ENCODE data around the gene PRPF38B.
"Not testable (repeated sequence)": the region's sequence is repeated elsewhere in the genome, so short reads cannot be mapped to it uniquely, and the experiment has no call there.

PRPF38B gene, protein sequence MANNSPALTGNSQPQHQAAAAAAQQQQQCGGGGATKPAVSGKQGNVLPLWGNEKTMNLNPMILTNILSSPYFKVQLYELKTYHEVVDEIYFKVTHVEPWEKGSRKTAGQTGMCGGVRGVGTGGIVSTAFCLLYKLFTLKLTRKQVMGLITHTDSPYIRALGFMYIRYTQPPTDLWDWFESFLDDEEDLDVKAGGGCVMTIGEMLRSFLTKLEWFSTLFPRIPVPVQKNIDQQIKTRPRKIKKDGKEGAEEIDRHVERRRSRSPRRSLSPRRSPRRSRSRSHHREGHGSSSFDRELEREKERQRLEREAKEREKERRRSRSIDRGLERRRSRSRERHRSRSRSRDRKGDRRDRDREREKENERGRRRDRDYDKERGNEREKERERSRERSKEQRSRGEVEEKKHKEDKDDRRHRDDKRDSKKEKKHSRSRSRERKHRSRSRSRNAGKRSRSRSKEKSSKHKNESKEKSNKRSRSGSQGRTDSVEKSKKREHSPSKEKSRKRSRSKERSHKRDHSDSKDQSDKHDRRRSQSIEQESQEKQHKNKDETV

DNA sequence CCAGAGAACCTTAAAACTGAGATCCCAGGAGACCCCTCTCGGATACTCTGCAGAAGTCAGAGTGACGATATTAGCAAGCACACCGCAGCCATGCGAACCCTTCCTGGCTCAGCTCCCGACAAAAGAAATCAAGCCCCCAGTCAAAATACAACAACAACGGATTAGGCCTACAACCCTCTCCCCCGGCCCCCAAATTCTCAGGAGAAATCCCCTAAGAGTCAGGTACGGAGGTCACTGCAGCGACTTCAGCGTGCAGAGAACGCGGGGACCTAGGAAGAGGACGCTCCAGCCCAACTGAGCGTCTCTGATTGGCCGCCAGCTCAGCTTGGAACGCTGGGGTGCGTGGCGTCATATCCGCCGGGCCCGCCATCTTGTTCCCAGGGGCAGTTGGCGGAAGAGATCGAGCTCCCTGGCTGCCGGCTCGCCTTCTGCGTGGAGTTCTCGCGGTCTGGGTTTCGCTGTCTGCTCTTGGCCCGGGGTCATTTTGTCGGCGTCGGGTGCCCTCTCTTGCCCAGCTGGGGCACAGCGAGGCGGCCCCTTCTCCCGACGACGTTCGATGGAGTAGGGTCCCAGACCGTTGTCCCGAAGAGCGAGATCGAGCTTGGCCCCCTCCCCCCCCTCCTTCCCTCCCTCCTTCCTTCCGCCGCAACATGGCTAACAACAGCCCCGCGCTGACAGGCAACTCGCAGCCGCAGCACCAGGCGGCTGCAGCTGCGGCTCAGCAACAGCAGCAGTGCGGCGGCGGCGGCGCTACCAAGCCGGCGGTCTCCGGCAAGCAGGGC is at the start of gene PRPF38B:
Gene PRPF38B (plus strand): TSS at position 369 of the 782 bp plus-strand sequence. CDS start 282 bp downstream, at position 651.
- DNase-seq: peak; percentile 24 to 84

DNA sequence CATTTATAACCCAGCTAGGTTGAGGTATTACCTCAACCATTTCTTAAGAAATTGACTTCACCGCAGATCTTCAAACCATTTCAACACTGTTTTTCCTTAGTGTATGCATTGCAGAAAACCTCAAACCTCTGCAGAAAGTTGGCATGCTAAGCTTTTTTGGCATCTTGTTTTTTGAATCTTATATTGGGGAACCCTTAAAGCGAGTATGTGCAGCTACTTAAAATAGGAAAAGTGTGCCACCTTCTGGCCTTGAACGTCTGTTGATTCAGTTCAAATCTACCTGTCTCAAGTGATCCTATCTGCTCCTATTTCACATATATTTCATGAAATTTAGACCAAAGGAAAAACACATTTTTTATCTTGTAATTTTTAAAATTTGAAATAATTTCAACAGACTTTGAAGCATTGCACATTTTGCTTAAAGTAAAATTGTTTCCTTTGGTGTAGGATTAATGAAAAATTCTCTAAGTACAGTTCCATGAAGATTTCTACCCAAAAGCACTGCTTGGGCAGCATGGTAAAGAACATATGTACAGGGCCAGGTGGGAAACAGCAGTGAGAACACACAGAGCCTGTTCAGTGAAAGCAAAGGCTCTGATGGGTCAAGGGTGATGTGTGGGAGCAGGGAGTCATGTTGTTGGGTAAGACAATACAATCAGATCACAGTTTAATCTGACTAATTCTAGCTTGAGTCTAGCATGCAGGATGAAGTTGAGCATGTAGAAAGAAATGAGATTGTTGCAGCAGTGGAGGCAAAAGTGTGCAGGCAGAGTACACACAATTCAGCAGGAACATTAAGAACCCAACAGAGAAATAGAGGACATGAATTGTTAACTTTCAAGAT is 48.4 kb upstream of the PRPF38B start:
- peak in 1 of 2 experiments; percentile 48 for DNase-seq

DNA sequence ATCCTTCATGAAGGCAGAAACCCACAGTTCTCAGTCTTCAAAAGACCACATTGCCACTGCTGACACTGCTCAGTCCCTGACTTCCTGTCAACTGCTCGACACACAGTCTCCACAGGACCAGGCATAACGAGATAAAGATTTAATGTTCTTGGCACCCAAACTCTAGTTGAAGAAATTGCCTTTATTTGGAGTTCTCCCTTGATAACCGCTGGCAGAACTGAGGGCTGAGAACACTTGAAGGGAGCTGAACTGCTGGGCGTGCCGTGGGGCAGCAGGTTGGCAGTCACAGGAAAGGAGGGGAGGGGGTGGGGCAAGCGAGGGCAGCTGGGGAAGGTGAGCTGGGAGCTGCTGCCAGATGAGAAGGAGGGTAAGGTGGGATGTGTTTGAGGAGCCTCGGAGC is 47.1 kb upstream of the PRPF38B start:
- DNase-seq: no peak

DNA sequence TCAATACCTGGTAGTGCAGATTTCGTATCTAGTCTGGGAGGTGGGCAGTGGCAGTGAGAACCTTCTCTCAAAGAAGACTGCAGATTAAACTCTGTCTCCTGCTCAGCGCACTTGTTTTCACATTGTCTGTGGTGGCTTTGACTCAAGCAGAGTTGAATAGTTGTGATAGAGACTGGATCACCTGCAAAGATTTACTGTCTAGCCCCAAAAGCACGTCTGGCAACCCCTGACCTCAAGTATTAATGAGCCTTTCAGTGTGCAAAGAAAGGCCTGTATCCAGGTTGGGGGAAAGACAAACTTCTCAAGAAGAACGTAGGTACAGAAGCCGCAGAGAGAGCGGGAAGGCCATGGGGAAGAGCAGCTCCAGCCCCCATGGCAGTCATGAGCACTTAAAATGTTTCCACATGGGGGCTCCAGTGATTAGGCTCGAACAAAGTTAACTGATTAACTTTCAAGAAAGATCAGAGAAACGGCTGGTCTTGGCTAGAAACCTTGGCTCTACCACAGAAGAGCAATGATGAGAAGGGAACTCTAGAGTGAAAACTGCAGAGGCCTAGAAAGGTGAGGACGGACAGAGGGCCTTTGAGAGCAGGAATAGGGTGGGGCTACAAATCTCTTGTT is 46.4 kb upstream of the PRPF38B start:
- no peak for DNase-seq

DNA sequence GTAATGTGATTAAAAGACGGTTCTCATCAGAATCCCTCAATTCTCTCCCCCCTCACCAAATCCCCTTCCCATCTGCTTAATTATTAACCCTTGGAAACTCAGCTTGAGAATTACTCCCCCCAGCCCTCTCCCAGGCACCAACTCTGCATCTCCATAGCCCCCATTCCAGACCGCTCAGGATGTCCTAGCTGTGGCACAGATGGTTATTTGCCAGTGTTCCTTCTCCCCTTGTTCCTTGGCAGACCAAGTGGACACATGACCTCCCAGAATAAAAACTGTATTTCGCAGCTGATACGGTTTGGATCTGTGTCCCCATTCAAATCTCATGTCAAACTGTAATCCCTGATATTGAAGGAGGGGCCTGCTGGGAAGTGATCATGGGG is 45.9 kb upstream of the PRPF38B start:
- DNase-seq: no peak

DNA sequence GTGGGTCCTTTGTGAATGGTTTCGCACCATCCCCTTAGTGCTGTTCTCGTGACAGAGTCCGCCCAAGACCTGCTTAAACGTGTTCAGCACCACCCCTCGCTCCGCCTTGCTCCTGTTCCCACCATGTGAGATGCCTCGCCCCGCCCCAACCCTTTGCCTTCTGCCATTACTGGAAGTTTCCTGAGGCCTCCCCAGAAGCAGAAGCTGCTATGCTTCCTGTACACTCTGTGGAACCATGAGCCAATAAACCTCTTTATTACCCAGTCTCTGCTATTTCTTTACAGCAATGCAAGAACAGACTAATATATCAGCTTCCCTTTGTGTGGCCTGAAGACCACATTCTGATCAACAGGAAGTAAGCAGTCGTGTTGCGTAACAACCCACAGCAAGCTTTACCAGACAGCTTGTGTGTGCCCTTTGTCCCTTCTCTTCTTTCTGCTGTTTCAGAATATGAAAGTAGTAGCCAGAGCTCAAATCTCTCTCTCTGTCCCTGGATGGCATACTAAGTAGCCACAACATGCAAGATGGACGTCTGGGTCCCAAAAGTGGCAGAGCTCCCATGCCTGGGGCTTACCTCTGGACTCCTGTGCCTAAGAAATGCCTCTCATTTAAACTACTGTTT is 45.4 kb upstream of the PRPF38B start:
- no peak for DNase-seq

DNA sequence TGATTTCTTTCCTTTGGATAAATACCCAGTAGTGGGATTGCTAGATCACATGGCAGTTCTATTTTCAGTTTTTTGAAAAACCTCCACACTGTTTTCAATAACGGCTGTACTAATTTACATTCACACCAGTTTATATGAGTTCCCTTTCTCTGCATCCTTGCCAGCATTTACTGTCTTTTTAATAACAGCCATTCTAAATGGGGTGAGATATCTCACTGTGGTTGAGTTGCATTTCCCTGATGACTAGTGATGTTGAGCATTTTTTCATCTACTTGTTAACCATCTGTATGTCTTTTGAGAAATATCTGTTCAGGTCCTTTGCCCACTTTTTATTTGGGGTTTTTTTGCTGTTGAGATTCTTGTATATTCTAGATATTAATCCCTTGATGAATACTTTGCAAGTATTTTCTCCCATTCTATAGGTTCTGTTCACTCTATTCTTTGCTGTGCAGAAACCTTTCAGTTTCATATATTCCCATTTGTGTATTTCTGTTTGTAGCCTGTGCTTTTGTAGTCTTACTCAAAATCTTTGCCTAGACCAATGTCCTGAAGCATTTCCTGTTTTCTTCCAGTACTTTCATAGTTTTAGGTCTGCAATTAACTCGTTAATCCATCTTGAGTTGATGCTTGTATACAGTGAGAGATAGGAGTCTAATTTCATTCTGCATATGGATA is 38.5 kb upstream of the PRPF38B start:
- no peak for DNase-seq

DNA sequence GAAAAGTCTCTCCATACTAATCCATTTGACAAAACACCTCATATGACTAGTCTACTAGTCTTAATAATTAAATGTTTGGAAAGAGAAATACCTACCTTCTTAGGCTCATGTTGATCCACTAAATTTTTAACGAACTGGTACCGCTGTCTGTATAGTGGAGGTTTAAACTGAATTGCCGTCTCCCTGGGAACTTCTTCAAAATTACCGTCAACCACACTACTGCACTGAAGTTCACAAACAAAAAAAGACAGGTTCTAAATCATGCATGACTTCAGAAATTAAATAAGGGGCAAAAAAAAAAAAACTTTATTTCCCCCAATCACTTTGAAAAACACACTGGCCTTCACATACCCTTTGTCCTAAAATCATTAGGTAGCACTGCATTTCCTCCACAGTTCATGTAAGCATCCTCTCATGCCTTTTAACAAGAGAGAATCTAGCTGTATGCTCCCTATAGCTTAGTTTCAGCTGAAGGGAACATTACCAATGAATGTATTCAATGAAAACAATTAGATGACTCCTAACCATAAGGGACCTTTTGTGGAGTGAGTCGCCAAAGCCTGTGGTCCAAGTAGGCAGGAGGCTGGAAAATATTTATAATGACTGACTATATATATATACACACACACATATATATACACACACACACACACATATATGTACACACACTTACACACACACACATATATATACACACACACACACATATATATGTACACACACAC is 34.6 kb upstream of the PRPF38B start:
- no peak for DNase-seq

DNA sequence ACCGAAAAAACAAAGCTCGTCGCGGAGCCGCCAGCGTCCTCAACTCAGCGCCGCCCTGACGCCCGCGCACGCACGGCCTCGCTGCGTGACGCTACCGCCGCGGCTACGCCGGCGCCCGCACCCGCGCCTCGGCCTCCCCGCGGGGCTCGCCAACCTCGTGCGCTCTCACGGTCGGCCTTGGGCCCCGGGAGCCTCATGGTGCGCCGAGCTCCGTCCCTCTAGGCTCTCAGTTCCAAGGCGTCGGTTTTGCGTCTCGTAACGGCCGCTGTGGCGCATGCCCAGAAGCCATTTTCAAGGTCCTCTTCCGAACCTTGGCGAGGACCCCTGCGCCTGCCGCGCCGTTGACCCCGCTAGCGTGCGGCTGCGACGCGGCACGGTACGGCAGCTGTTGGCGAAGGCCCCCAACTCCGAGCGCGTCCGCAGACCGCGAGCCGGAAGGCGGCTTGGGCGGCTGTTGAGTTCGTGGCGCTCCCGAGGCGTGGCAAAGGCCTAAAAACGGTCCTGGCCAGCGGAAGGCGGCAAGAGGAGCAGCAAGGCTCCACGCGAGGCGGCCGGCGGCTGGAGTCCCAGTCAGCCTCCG is 31.0 kb upstream of the PRPF38B start, which contains the start of gene HENMT1:
Gene HENMT1 (minus strand): TSS at position 64 of the 580 bp plus-strand sequence. CDS start 1,209 bp downstream, outside the sequence.
- peak in 1 of 2 experiments; percentile 16 for DNase-seq

DNA sequence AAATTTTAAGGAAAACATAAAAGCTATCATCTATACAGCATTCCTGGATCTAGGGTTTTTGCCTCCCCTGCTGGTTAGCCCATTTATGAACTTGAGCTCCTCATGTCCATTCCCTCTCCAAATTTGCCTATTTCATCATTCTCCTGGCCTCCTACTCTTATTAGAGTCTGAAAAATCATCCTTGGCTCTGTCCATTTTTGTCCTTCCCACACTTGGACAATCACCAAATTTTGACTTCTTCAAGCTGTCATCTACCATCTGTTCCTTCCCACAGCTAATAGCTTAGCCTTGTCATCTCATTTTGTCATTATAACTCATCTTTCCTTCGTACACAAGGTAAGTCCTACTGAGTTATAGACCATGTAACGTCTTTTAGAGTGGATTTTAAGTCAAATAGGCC is 29.0 kb upstream of the PRPF38B start:
- peak; percentile 76 to 95 for DNase-seq

DNA sequence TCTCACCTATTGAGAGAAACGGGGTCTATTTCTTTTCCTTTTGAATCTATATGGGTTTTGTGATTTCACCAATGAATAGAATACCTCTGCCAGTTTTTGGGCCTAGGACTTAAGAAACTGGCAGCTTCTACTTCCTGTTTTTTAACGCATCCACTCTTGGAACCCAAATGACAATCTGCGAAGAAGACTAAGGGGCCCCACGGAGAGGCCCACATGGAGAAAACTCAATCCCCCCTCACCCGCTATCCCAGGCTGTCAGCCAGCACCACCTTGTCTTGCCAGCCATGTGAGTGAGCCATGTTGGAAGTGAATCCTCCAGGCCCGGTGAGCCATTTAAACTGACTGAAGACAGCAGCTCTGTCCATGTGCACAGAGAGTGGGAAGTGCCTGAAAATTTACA is 27.6 kb upstream of the PRPF38B start:
- DNase-seq: no peak

DNA sequence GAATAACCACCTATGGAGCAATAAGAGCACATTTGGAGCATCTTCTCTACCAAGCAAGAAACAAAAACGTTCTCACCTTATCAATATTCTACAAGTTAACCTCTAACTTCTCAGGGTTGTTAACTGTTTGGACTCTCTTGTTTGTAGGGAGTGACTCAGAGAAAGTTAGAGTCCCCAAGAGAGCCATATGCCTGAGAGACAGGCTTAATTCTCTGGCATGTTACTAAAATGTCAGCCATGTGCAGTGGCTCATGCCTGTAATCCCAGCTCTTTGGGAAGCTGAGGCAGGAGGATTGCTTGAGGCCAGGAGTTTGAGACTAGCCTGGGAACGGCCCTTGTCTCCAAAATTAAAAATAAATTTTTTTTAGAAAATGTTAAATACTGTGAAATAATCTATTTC is 27.0 kb upstream of the PRPF38B start:
- no peak for DNase-seq

DNA sequence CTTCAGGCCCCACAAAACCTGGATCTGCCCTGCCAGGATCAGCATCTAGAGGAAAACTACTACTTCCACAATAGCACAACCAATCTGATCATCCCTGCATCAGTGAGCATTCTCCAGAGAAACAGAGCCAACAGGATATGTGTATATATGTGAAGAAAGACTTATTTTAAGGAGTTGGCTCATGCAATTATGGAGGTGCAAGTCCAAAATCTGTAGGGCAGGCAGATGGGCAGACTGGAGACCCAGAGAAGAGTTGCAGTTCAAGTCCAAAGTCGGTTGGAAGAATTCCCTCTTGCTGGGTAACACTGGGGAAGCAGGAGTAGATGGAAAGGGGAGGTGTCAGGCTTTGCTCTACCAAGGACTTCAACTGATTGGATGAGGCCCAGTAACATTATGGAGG is 26.3 kb upstream of the PRPF38B start:
- no peak for DNase-seq

DNA sequence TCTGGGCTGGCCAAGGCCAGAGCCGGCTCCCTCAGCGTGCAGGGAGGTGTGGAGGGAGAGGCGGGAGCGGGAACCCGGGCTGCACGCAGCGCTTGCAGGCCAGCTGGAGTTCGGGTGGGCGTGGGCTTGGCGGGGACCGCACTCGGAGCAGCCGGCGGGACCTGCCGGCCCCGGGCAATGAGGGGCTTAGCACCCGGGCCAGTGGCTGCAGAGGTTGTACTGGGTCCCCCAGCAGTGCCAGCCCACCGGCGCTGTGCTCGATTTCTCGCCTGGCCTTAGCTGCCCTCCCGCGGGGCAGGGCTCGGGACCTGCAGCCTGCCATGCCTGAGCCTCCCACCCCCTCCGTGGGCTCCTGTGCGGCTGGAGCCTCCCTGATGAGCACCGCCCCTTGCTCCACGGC is 24.7 kb upstream of the PRPF38B start:
- DNase-seq: not testable (repeated sequence)

DNA sequence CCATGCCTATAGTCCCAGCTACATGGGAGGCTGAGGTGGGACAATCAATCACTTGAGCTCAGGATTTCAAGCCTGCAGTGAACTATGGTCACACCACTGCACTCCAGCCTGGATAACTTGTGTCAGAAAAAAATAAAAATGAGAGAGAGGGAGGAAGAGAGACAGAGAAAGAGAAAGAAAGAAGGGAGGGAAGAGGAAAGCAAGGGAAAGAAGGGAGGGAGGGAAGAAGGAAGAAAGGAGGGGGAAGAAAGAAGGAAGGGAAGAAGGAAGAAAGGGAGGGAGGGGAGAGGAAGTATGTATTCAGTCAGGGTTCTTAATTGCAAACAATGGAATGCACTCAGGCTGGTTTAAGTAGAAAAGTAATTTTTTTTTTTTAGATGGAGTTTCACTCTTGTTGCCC is 23.3 kb upstream of the PRPF38B start:
- DNase-seq: no peak

DNA sequence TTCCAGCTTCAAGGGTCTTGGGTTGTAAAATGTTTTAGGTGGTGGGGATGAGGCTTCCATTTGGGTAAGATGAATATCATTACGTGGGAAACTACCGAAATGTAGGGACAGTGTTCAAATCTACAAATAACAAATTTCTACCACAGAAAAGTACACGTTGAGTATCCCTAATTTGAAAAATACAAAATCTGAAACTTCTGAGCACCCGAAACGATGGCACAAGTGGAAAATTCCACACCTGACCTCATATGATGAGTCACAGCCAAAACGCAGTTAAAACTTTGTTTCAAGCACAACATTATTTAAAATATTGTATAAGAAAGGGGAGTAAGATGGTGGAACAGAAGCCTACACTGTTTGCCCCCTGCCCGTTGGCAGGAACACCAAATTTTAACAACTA is 22.4 kb upstream of the PRPF38B start:
- no peak for DNase-seq

DNA sequence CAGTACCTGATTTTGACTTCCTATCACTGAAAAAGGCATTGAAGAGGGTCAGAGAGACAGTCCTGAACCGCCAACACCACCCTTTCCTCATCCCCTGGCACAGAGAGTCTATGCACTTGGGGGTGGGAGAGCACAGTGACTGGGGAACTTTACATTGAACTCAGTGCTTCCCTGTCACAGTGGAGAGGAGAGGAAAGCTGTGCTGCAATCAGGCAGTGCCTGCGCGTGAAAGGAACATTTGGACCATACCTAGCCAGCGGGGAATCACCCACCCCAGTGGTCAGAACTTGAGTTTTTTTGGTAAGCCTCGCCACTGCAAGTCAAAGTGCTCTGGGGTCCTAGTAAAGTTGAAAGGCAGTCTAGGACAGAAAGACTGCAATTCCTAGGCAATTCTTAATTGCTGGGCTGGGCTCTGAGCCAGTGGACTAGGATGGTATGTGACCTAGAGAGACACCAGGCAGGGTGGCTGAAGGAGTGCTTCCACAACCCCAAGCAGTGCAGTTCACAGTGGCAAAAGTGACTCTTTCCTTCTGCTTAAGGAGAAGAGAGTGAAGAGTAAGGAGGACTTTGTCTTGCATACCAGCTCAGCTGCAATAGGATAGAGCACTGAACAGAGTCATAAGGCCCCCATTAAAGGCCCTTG is 21.9 kb upstream of the PRPF38B start:
- no peak for DNase-seq

DNA sequence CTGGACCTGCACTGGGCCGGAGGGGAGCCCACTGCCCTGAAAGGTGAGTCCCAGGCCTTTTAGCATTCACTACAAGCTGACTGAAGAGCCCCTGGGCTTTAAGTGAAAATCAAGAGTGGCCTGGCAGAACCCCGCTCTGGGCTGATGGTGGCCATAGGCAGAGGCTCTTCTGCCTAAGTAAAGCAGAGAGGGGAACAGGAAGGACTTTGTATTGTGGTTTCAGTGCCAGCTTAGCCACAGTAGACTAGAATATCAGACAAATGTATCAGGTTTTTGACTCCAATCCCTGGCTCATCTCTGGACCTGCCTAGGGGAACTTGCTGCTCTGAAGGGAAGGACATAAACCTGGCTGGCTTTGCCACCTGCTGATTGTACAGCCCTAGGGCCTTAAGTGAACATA is 21.0 kb upstream of the PRPF38B start:
- DNase-seq: no peak

DNA sequence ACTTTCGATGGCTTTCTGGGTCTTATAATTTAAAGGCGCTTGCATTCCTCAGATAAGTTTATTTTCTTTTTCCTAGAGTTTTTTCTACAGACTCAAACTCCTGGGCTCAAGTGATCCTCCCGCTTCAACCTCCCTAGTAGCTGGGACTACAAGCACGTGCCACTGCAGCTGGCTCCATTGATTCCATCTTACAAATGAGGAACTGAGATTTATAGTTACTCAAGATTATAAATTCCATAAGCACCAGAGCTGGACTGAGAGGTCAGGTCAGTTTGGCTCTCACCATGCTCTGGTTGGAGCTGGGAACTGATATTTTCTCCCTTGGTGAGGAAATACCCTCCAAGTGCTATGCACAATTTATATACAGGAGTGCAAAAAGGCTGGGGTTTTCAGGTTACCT is 13.4 kb upstream of the PRPF38B start:
- no peak for DNase-seq

All from cerebellar nuclear complex (tissue), 1 donor.